Common myeloid progenitor, CD34-positive (primary cell): ENCODE measurements around the gene TBCD.
"Not testable (repeated sequence)": the region's sequence is repeated elsewhere in the genome, so short reads cannot be mapped to it uniquely, and the experiment has no call there.

Experiments used
- CTCF ChIA-PET: fragments of 350-600 bp; sonication (Branson Sonifier 250); formaldehyde crosslinking; loops from one replicate; lab custom pipeline; 2021; ENCODE audit warnings: antibody characterized with exemption; lab: Charles Lee
- POLR2A ChIA-PET: fragments of 350-600 bp; sonication (Branson Sonifier 250); formaldehyde crosslinking; loops from one replicate; lab custom pipeline; 2021; ENCODE audit warnings: antibody characterized with exemption; lab: Charles Lee
- DNase-seq, 3 donors: peaks; one replicate each; pipeline versions ENCODE4 v3.0.0 to v3.0.0-alpha.2; 2013
- H3K27ac ChIP-seq, 2 experiments: 1 replicate in 1 of 2; 2 replicates in 1 of 2; pipeline ENCODE4 v1.7.0; 2013; ENCODE audit warnings: inconsistent platforms in 2 of 2, low read length in 2 of 2, mild to moderate bottlenecking in 2 of 2, low read depth in 1 of 2, moderate library complexity in 1 of 2; ENCODE audit not compliant: severe bottlenecking in 2 of 2, insufficient read depth in 1 of 2, poor library complexity in 1 of 2
- H3K27me3 ChIP-seq, 5 experiments: replicated peaks in 2 of 5; 1 replicate in 3 of 5; 2 replicates in 2 of 5; pipeline versions ENCODE4 v1.6.1 to v1.7.0; 2013; ENCODE audit warnings: low read length in 4 of 5, mild to moderate bottlenecking in 2 of 5, moderate library complexity in 2 of 5, inconsistent platforms in 1 of 5; ENCODE audit not compliant: insufficient read depth in 5 of 5, control insufficient read depth in 4 of 5
- H3K36me3 ChIP-seq, 4 experiments: 1 replicate in 2 of 4; 2 replicates in 2 of 4; pipeline versions ENCODE4 v1.6.1 to v1.7.0; 2013; ENCODE audit warnings: low read length in 3 of 4, control low read depth in 1 of 4, mild to moderate bottlenecking in 1 of 4; ENCODE audit not compliant: control insufficient read depth in 4 of 4, insufficient read depth in 4 of 4
- H3K4me1 ChIP-seq, 4 experiments: 1 replicate in 3 of 4; 2 replicates in 1 of 4; pipeline versions ENCODE4 v1.6.1 to v1.7.1; 2013; ENCODE audit warnings: low read length in 3 of 4, mild to moderate bottlenecking in 3 of 4, control low read depth in 1 of 4, inconsistent platforms in 1 of 4, moderate library complexity in 1 of 4; ENCODE audit not compliant: control insufficient read depth in 4 of 4, insufficient read depth in 4 of 4; ENCODE audit errors: control extremely low read depth in 1 of 4
- H3K4me3 ChIP-seq, 7 experiments: 1 replicate in 4 of 7; 2 replicates in 3 of 7; pipeline versions ENCODE4 v1.5.1 to v1.7.0; 2013; ENCODE audit warnings: mild to moderate bottlenecking in 7 of 7, low read length in 6 of 7, moderate library complexity in 6 of 7, inconsistent platforms in 2 of 7, low read depth in 2 of 7, control low read depth in 1 of 7; ENCODE audit not compliant: insufficient read depth in 4 of 7, control insufficient read depth in 1 of 7; ENCODE audit errors: extremely low read depth in 1 of 7
- H3K9me3 ChIP-seq, 5 experiments: 1 replicate in 4 of 5; 2 replicates in 1 of 5; pipeline versions ENCODE4 v1.6.1 to v1.7.1; 2013; ENCODE audit warnings: low read length in 4 of 5, mild to moderate bottlenecking in 2 of 5, inconsistent platforms in 1 of 5, low read depth in 1 of 5, moderate library complexity in 1 of 5; ENCODE audit not compliant: control insufficient read depth in 4 of 5, insufficient read depth in 2 of 5; ENCODE audit errors: control extremely low read depth in 1 of 5
- WGBS: methylation state at CpG from one replicate; pipeline ENCODE4 v1.1.5; 2013; ENCODE audit not compliant: insufficient coverage; 5-methylcytosine and 5-hydroxymethylcytosine counted together

TBCD gene

GRCh38 chr17:82743344-82744219 lies 8.3 kb upstream of the TBCD start:
- Histone ChIP-seq H3K4me1 (no peaks in the 10 kb centered on the region), H3K36me3 (peaks cover 1 to 25% (median 14%) of the 10 kb centered on the region in 4 experiments), H3K27me3 (no peaks in the 10 kb centered on the region), H3K9me3 (peaks cover 0 to 29% (median 19%) of the 10 kb centered on the region in 5 experiments), H3K4me3 (no peak overlapping the region), H3K27ac (no peak overlapping the region)
- POLR2A ChIA-PET: no interaction called here
- 97% methylated on average over 10 of the region's 16 CpGs for WGBS
- no peak for DNase-seq
- CTCF ChIA-PET: interaction anchor here (0.8 kb wide), 1 partner anchor 24 kb away, joined by 3 read pairs; no protein-coding TSS in a partner anchor

- CTCF ChIA-PET, H3K4me1 ChIP-seq, H3K4me3 ChIP-seq, DNase-seq, POLR2A ChIA-PET, H3K27ac ChIP-seq, H3K27me3 ChIP-seq: not testable (repeated sequence)
- peaks cover 1 to 29% (median 19%) of the 10 kb centered on the region in 5 experiments for H3K9me3 ChIP-seq
- 93% methylated on average over 4 of the region's 7 CpGs for WGBS
- peaks cover 4 to 25% (median 15%) of the 10 kb centered on the region in 4 experiments for H3K36me3 ChIP-seq
Measured at GRCh38 chr17:82744736-82745135, 7.1 kb upstream of the TBCD start.

- H3K27ac ChIP-seq: no peak overlapping the region
- 91% methylated on average over 8 of the region's 8 CpGs for WGBS
Measured at GRCh38 chr17:82745524-82745923, 6.3 kb upstream of the TBCD start.

GRCh38 chr17:82748756-82749155 lies 3.1 kb upstream of the TBCD start:
- over 99% methylated on average over 15 of the region's 16 CpGs for WGBS
- ChIA-PET POLR2A (no interaction called here), CTCF (no interaction called here)

More at GRCh38 chr17:82745524-82745923, 6.3 kb upstream of the TBCD start:
- ChIA-PET POLR2A (no interaction called here), CTCF (no interaction called here)
- Histone ChIP-seq H3K4me3 (no peak overlapping the region), H3K9me3 (peaks cover 1 to 30% (median 19%) of the 10 kb centered on the region in 5 experiments), H3K4me1 (peaks cover 0 to 3% (median 0%) of the 10 kb centered on the region in 4 experiments), H3K36me3 (peaks cover 4 to 25% (median 12%) of the 10 kb centered on the region in 4 experiments), H3K27me3 (no peaks in the 10 kb centered on the region)
- no peak for DNase-seq

GRCh38 chr17:82750241-82750908 lies 1.5 kb upstream of the TBCD start:
- Histone ChIP-seq H3K27me3 (no peaks in the 10 kb centered on the region), H3K36me3 (peaks cover 0 to 6% (median 0%) of the 10 kb centered on the region in 4 experiments), H3K4me1 (peaks cover 0 to 21% (median 17%) of the 10 kb centered on the region in 4 experiments), H3K9me3 (peaks cover 1 to 15% (median 6%) of the 10 kb centered on the region in 5 experiments), H3K27ac (no peak overlapping the region), H3K4me3 (peak overlapping the region in 1 of 7 experiments; percentile 10)
- peak in 1 of 3 donors; percentile 23 for DNase-seq
- POLR2A ChIA-PET: interaction anchor here (0.7 kb wide), 1 partner anchor 34 kb away, joined by 3 read pairs; the partner anchor contains the start of gene FN3KRP
- CTCF ChIA-PET: no interaction called here
- 67% methylated on average over 32 of the region's 40 CpGs for WGBS

More at GRCh38 chr17:82748756-82749155, 3.1 kb upstream of the TBCD start:
- Histone ChIP-seq H3K9me3 (peaks cover 1 to 20% (median 6%) of the 10 kb centered on the region in 5 experiments), H3K4me3 (no peak overlapping the region), H3K36me3 (peaks cover 0 to 6% (median under 1%) of the 10 kb centered on the region in 4 experiments), H3K27ac (no peak overlapping the region), H3K27me3 (no peaks in the 10 kb centered on the region), H3K4me1 (peaks cover 0 to 21% (median 15%) of the 10 kb centered on the region in 4 experiments)
- no peak for DNase-seq

GRCh38 chr17:82751171-82751570 lies 694 bp upstream of the TBCD start:
- Histone ChIP-seq H3K36me3 (peaks cover 0 to 12% (median under 1%) of the 10 kb centered on the region in 4 experiments), H3K9me3 (peaks cover 1 to 10% (median 4%) of the 10 kb centered on the region in 5 experiments), H3K27me3 (no peaks in the 10 kb centered on the region), H3K4me1 (peaks cover 0 to 21% (median 18%) of the 10 kb centered on the region in 4 experiments), H3K4me3 (peak overlapping the region in 5 of 7 experiments; percentile 47 to 75 (median 63)), H3K27ac (no peak overlapping the region)
- ChIA-PET POLR2A (interaction anchor here (0.7 kb wide), 1 partner anchor 35 kb away, joined by 3 read pairs; the partner anchor contains the start of gene FN3KRP), CTCF (no interaction called here)
- 3% methylated on average over 47 of the region's 56 CpGs for WGBS
- DNase-seq: no peak
